ENCODE data around the gene SLC16A3. TPM values are rescaled to one million over a fixed set of nuclear protein-coding genes. Genes with fewer than 3 reads are reported as not detected.
A peak's percentile ranks its signal among the peaks of the same experiment; 100 is the strongest.
"Not testable (repeated sequence)": the region's sequence is repeated elsewhere in the genome, so short reads cannot be mapped to it uniquely, and the experiment has no call there.

SLC16A3 gene
- total RNA-seq, 1 experiment from 2014 or later = 198 TPM

DNA sequence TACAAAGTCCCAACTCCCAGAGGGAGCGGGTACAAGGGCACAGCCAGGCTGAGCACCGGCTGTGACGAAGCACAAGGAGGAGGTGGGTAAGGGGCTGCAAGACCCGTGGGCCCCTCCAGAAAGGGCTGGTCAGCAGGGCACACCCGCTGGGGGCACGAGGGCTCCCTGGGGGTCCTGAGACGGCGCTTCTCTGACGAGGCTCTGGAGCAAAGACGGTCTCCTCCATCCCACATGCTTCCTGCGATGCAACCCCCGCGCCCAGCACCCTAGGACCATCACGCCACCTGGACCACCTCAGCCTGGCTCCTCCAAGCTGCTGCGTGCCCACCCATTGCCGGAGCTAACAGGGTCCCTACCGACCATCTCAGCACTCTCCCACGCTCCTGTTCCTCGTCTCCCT, 24.9 kb upstream of the SLC16A3 start:
- ChIA-PET CTCF (interaction anchor here (0.6 kb wide), 1 partner anchor 251 kb away, joined by 11 read pairs; no protein-coding TSS in a partner anchor), POLR2A (ENCODE audit: unreplicated experiment) (no interaction called here)
- no peaks in the 10 kb centered on the region for H3K27me3 ChIP-seq (ENCODE audit: insufficient read depth, low read depth)
- TF ChIP-seq EZH2 (IDR thresholded peaks at IDR 0.05; ENCODE audit: low read depth) = no peak
- TF ChIP-seq, protein P1, sequence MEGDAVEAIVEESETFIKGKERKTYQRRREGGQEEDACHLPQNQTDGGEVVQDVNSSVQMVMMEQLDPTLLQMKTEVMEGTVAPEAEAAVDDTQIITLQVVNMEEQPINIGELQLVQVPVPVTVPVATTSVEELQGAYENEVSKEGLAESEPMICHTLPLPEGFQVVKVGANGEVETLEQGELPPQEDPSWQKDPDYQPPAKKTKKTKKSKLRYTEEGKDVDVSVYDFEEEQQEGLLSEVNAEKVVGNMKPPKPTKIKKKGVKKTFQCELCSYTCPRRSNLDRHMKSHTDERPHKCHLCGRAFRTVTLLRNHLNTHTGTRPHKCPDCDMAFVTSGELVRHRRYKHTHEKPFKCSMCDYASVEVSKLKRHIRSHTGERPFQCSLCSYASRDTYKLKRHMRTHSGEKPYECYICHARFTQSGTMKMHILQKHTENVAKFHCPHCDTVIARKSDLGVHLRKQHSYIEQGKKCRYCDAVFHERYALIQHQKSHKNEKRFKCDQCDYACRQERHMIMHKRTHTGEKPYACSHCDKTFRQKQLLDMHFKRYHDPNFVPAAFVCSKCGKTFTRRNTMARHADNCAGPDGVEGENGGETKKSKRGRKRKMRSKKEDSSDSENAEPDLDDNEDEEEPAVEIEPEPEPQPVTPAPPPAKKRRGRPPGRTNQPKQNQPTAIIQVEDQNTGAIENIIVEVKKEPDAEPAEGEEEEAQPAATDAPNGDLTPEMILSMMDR (conservative IDR thresholded peaks at IDR 0.05) = no peak
- no peak overlapping the region for H2AFZ ChIP-seq
- no peak overlapping the region for H3K4me2 ChIP-seq
- H4K20me1 ChIP-seq (ENCODE audit: insufficient read depth) = no peaks in the 10 kb centered on the region
- H3K36me3 ChIP-seq (ENCODE audit: low read depth) = no peaks in the 10 kb centered on the region
- no peaks in the 10 kb centered on the region for H3K9me2 ChIP-seq (ENCODE audit: insufficient read depth)
- H3K9me3 ChIP-seq (ENCODE audit: insufficient read depth, low read depth) = no peaks in the 10 kb centered on the region
- 0 out of 2 replicates have a peak, but pooled peaks cover 4% of the 10 kb centered on the region for H3K79me2 ChIP-seq (ENCODE audit: low read depth)
- H3F3A ChIP-seq (ENCODE audit: insufficient read depth, low read depth) = peaks cover 28% of the 10 kb centered on the region
- no peak overlapping the region for H3K4me3 ChIP-seq
- peaks cover 28% of the 10 kb centered on the region for H3K4me1 ChIP-seq (replicated peaks; ENCODE audit: insufficient read depth)
- DNase-seq = no peak
- BruUV-seq (replicated peaks) = no TSS peak
- H3K27ac ChIP-seq = no peak overlapping the region
- intact Hi-C loops (cut with micrococcal nuclease; ENCODE audit: unreplicated experiment) = no loop called here

DNA sequence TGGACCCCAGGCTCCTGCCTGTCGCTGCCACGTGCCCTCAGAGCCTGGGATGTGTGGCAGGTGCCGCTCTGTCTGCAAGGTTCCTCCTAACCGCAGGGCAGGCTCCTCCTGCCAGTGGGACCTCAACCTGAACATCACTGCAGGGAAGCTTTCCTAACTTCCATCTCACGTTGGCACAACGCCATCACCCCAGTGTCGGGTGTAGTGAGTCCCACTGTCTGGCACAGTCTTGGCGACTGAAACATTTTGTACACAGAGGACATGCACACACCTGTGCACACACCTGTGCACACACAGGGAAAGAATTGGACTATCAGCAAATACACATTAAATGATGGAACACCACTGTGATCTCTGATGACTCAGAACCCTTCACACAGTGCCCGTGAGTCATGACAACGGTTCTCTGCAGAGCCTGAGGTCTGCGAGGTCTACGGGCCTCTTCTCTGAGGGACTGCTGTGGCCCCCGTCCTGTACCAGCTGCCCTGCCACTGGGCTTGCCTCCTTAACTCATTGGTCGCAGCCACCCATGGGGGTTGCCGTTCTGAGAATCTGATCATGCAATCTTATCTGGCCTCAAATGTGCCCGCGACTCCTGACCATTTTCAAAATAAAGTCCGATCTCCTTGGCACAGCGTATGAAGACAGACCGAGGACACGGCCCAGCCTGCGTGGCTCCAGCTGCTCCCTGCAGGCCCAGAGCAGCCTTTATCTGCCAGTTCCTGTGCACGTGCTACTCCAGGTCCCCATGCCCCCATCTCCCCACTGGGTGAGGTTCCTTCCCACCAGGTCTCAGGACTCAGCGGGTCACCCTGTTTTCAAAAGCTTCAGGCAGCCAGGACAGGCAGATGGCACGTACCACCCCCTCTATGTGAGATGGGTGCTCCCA, 23.8 kb upstream of the SLC16A3 start:
- BruUV-seq (replicated peaks) = no TSS peak
- Histone ChIP-seq H4K20me1 (ENCODE audit: insufficient read depth) (no peaks in the 10 kb centered on the region), H3K27ac (peak overlapping the region; percentile 82), H3K9me3 (ENCODE audit: insufficient read depth, low read depth) (no peaks in the 10 kb centered on the region), H3K4me3 (peak overlapping the region; percentile 13; the same call in 1 of the 2 replicates), H3K36me3 (ENCODE audit: low read depth) (no peaks in the 10 kb centered on the region), H3K27me3 (ENCODE audit: insufficient read depth, low read depth) (no peaks in the 10 kb centered on the region), H2AFZ (no peak overlapping the region), H3K4me1 (replicated peaks; ENCODE audit: insufficient read depth) (peaks cover 28% of the 10 kb centered on the region), H3K79me2 (ENCODE audit: low read depth) (0 out of 2 replicates have a peak, but pooled peaks cover 4% of the 10 kb centered on the region), H3K4me2 (peak overlapping the region; percentile 66), H3F3A (ENCODE audit: insufficient read depth, low read depth) (peaks cover 28% of the 10 kb centered on the region), H3K9me2 (ENCODE audit: insufficient read depth) (no peaks in the 10 kb centered on the region)
- TF ChIP-seq, protein P1 (conservative IDR thresholded peaks at IDR 0.05) = no peak
- no peak for TF ChIP-seq EZH2 (IDR thresholded peaks at IDR 0.05; ENCODE audit: low read depth)
- POLR2A ChIA-PET (ENCODE audit: unreplicated experiment) = interaction anchor here (0.6 kb wide), 2 partner anchors 128 to 129 kb away, joined by 3 to 6 read pairs; partner anchors contain the start of gene SECTM1
- intact Hi-C loops (cut with micrococcal nuclease; ENCODE audit: unreplicated experiment) = loop anchor here (5.0 kb wide), 1 partner anchor 37 kb away; no protein-coding TSS in a partner anchor
- DNase-seq = peak; percentile 40 to 72
- CTCF ChIA-PET = interaction anchor here (1.2 kb wide), 1 partner anchor 29 kb away, joined by 8 read pairs; no protein-coding TSS in a partner anchor

DNA sequence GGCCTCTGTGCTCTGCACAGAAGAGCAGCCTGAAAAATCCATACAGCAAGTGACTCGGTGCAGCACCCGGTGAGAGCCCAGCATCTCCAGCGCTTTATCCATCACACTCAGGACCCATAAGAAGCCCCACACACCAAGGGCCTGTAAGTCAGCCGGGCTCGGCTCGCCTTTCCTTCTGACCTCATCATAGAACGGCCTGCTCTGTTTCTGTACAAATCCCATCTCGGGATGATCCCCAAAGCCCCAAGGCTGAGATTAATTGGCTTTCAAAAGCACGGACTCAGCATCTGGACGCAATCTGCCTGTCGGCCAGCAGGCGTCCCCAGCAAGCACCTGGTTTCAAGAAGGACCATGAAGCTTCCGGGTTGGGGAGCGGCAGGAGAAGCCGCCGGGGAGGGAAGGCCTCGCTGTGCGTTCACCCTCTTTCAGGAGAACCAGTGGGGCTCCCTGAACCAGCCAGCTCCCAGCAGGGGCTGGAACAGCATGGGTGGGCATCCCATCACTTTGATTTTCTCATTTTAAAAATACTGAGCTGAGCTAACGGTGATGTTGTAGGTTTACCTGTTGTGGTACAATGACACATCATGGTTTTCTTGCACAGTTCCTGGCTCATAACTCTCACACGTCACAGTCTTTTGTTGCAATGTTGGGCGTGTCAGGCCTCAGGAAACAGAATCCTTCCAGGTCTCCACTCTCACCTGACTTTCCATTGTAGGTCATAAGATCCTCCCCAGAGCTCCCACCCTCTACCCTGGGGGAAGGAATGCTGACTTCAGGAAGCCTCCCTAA, 22.9 kb upstream of the SLC16A3 start:
- Histone ChIP-seq H3K79me2 (ENCODE audit: low read depth) (peaks cover 4% of the 10 kb centered on the region; the same call in 1 of the 2 replicates), H3K9me3 (ENCODE audit: insufficient read depth, low read depth) (no peaks in the 10 kb centered on the region), H3K4me2 (peak overlapping the region; percentile 66), H3F3A (ENCODE audit: insufficient read depth, low read depth) (peaks cover 28% of the 10 kb centered on the region), H3K4me1 (replicated peaks; ENCODE audit: insufficient read depth) (peaks cover 28% of the 10 kb centered on the region), H3K4me3 (peak overlapping the region; percentile 13; the same call in 1 of the 2 replicates), H3K9me2 (ENCODE audit: insufficient read depth) (no peaks in the 10 kb centered on the region), H4K20me1 (ENCODE audit: insufficient read depth) (no peaks in the 10 kb centered on the region), H3K27me3 (ENCODE audit: insufficient read depth, low read depth) (no peaks in the 10 kb centered on the region), H3K27ac (peak overlapping the region; percentile 82), H2AFZ (peak overlapping the region; percentile 36; the same call in 1 of the 2 replicates), H3K36me3 (ENCODE audit: low read depth) (no peaks in the 10 kb centered on the region)
- CTCF ChIA-PET = interaction anchor here (0.7 to 1.2 kb wide), 5 partner anchors 28 to 994 kb away, joined by 3 to 9 read pairs (median 3); no protein-coding TSS in a partner anchor
- DNase-seq = peak; percentile 83 to 92
- intact Hi-C loops (cut with micrococcal nuclease; ENCODE audit: unreplicated experiment) = loop anchor here (1.0 to 5.0 kb wide), 2 partner anchors 23 to 36 kb away; partner anchors contain the start of gene SLC16A3
- TSS peak; percentile 50 for BruUV-seq (replicated peaks)
- POLR2A ChIA-PET (ENCODE audit: unreplicated experiment) = interaction anchor here (0.6 to 1.2 kb wide), 6 partner anchors 9 to 128 kb away, joined by 3 to 15 read pairs (median 8); partner anchors contain the start of gene SECTM1
- TF ChIP-seq, protein P1 (conservative IDR thresholded peaks at IDR 0.05) = peak; percentile 87
- no peak for TF ChIP-seq EZH2 (IDR thresholded peaks at IDR 0.05; ENCODE audit: low read depth)

DNA sequence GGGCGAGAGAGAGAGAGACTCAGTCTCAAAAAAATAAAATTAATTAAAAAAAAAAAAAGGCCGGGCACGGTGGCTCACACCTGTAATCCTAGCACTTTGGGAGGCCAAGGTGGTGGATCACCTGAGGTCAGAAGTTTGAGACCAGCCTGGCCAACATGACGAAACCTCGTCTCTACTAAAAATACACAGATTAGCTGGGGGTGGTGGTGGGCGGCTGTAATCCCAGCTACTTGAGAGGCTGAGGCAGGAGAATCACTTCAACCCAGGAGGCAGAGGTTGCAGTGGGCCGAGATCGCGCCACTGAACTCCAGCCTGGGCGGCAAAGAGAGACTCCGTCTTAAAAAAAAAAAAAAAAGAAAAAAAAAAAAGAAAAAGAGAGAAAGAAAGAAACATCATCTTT, 18.2 kb upstream of the SLC16A3 start:
- intact Hi-C loops (cut with micrococcal nuclease; ENCODE audit: unreplicated experiment); H3K4me3 ChIP-seq; H3K36me3 ChIP-seq (ENCODE audit: low read depth); BruUV-seq (replicated peaks); CTCF ChIA-PET; H2AFZ ChIP-seq; H3K4me2 ChIP-seq; H3K27ac ChIP-seq; H4K20me1 ChIP-seq (ENCODE audit: insufficient read depth); H3K27me3 ChIP-seq (ENCODE audit: insufficient read depth, low read depth); DNase-seq; H3K9me3 ChIP-seq (ENCODE audit: insufficient read depth, low read depth); H3K9me2 ChIP-seq (ENCODE audit: insufficient read depth); POLR2A ChIA-PET (ENCODE audit: unreplicated experiment): not testable (repeated sequence)
- H3K4me1 ChIP-seq (replicated peaks; ENCODE audit: insufficient read depth) = peaks cover 16% of the 10 kb centered on the region
- peaks cover 25% of the 10 kb centered on the region for H3F3A ChIP-seq (ENCODE audit: insufficient read depth, low read depth)
- H3K79me2 ChIP-seq (ENCODE audit: low read depth) = peaks cover 12% of the 10 kb centered on the region

Data from PC-9 (cell line).